K562 (cell line): ENCODE results near the gene RCC1. TPM values are rescaled to one million over a fixed set of nuclear protein-coding genes. Genes with fewer than 3 reads are reported as not detected.

Experiments used
- CEBPB ChIP-seq: fragments of 450-650 bp; IDR thresholded peaks from 2 replicates; pipeline ENCODE4 v1.6.1; 2016; ENCODE audit warnings: missing genetic modification characterization, missing compliant biosample characterization
- GTF2F1 ChIP-seq: IDR thresholded peaks from 2 replicates; pipeline ENCODE4 v1.6.1; 2011; ENCODE audit warnings: low read depth, low read length, improper control_type of control experiment
- KDM2B ChIP-seq: fragments of 250-450 bp; sonication (Bioruptor Pico); IDR thresholded peaks from 2 replicates; pipeline ENCODE4 v1.8.0; 2021; ENCODE audit warnings: mild to moderate bottlenecking, moderate library complexity
- NELFE ChIP-seq: IDR thresholded peaks from 2 replicates; pipeline ENCODE4 v1.6.1; 2011; ENCODE audit warnings: mild to moderate bottlenecking; ENCODE audit not compliant: insufficient read depth, insufficient read length
- NFXL1 ChIP-seq: fragments of 450-650 bp; formaldehyde crosslinking; IDR thresholded peaks from 2 replicates; pipeline ENCODE4 v1.4.0; 2021; ENCODE audit warnings: mild to moderate bottlenecking
- PURB ChIP-seq: sonication (generic); formaldehyde crosslinking; IDR thresholded peaks from 2 replicates; pipeline ENCODE4 v1.9.0; 2021; ENCODE audit warnings: low read depth, mild to moderate bottlenecking, missing genetic modification reagents
- RAD21 ChIP-seq, 2 experiments: fragments of 250-450 bp in 1 of 2; fragments of 450-650 bp in 1 of 2; sonication (Bioruptor Pico) in 1 of 2; formaldehyde crosslinking in 1 of 2; IDR thresholded peaks in 1 of 2; conservative IDR thresholded peaks in 1 of 2; 2 replicates each; pipeline versions ENCODE4 v1.4.0 to v1.8.0; 2020 to 2022; ENCODE audit warnings: mild to moderate bottlenecking in 2 of 2, moderate library complexity in 1 of 2
- SAFB ChIP-seq: fragments of 200-400 bp; formaldehyde crosslinking; IDR thresholded peaks from 2 replicates; pipeline ENCODE4 v1.6.1; 2017; ENCODE audit warnings: low read depth, low read length, borderline replicate concordance
- SMARCC2 ChIP-seq: fragments of 450-650 bp; IDR thresholded peaks from 2 replicates; pipeline ENCODE4 v1.6.1; 2017; ENCODE audit warnings: antibody characterized with exemption, moderate library complexity, mild to moderate bottlenecking, low read depth
- SRSF3 ChIP-seq: fragments of 200-400 bp; formaldehyde crosslinking; IDR thresholded peaks from 2 replicates; pipeline ENCODE4 v1.6.1; 2016; ENCODE audit warnings: mild to moderate bottlenecking, low read length, moderate library complexity; ENCODE audit not compliant: insufficient read depth
- ZC3H4 ChIP-seq: sonication (generic); formaldehyde crosslinking; IDR thresholded peaks from 2 replicates; pipeline ENCODE4 v1.9.0; 2021; ENCODE audit warnings: missing genetic modification reagents, borderline replicate concordance
- ZC3H8 ChIP-seq: fragments of 450-650 bp; IDR thresholded peaks from 2 replicates; pipeline ENCODE4 v1.6.1; 2017
- ZNF12 ChIP-seq: sonication (generic); formaldehyde crosslinking; IDR thresholded peaks from 2 replicates; pipeline ENCODE4 v1.4.0; 2020; ENCODE audit warnings: mild to moderate bottlenecking, missing genetic modification reagents
- ZNF224 ChIP-seq: sonication (generic); formaldehyde crosslinking; IDR thresholded peaks from 2 replicates; pipeline ENCODE4 v1.8.0; 2022; ENCODE audit warnings: mild to moderate bottlenecking, missing genetic modification reagents
- ZNF431 ChIP-seq: sonication (generic); formaldehyde crosslinking; IDR thresholded peaks from 2 replicates; pipeline ENCODE4 v1.8.0; 2022; ENCODE audit warnings: mild to moderate bottlenecking, missing genetic modification reagents
- polyA plus RNA-seq, 8 experiments: library from polyadenylated mRNA; depleted of rRNA in 4 of 8; stranded (reverse) in 5 of 8; unstranded in 3 of 8; fragments of >200 nt; fragmentation: Nextera tagmentation in 2 of 8; fragmentation: Illumina TruSeq in 1 of 8; extraction: Ambion mirVana in 2 of 8; extraction: Trizol in 1 of 8; gene quantifications; 2 replicates each; pipeline versions ENCODE4 v1.2.1 to v1.2.3, GENCODE V29; 2011 to 2014; ENCODE audit warnings: inconsistent platforms in 1 of 8, missing spikeins in 1 of 8
- total RNA-seq, 7 experiments: library from RNA; depleted of rRNA in 6 of 7; stranded (reverse); fragments of >200 nt in 6 of 7; fragmentation: Illumina TruSeq in 2 of 7; extraction: Trizol in 2 of 7; gene quantifications; 2 replicates each; pipeline versions ENCODE4 v1.2.1 to v1.2.3, GENCODE V29; 2011 to 2021; ENCODE audit warnings: low replicate concordance in 1 of 7
- TF ChIP-seq, protein P1 (sequence below): fragments of 250-450 bp; sonication (Bioruptor Pico); IDR thresholded peaks from 2 replicates; pipeline ENCODE4 v1.8.0; 2022; ENCODE audit warnings: moderate library complexity, mild to moderate bottlenecking, inconsistent platforms
- TF ChIP-seq, protein P2 (sequence below): sonication (generic); formaldehyde crosslinking; IDR thresholded peaks from 2 replicates; pipeline ENCODE4 v1.8.0; 2023; ENCODE audit warnings: mild to moderate bottlenecking, missing genetic modification reagents
- TF ChIP-seq, protein P3 (sequence below): IDR thresholded peaks from 2 replicates; pipeline ENCODE4 v1.6.1; 2011; ENCODE audit not compliant: insufficient read length; ENCODE audit errors: extremely low read depth
- TF ChIP-seq, protein P4 (sequence below): fragments of 450-650 bp; formaldehyde crosslinking; conservative IDR thresholded peaks from 2 replicates; pipeline ENCODE4 v1.4.0; 2022; ENCODE audit warnings: mild to moderate bottlenecking, missing genetic modification characterization

The RCC1 gene
- total and polyA plus RNA-seq, 9 of the 15 experiments (the other 6 are each of a cell fraction or from before 2014, with no cell fraction given): 16.4 to 202 (median 107) TPM

DNA sequence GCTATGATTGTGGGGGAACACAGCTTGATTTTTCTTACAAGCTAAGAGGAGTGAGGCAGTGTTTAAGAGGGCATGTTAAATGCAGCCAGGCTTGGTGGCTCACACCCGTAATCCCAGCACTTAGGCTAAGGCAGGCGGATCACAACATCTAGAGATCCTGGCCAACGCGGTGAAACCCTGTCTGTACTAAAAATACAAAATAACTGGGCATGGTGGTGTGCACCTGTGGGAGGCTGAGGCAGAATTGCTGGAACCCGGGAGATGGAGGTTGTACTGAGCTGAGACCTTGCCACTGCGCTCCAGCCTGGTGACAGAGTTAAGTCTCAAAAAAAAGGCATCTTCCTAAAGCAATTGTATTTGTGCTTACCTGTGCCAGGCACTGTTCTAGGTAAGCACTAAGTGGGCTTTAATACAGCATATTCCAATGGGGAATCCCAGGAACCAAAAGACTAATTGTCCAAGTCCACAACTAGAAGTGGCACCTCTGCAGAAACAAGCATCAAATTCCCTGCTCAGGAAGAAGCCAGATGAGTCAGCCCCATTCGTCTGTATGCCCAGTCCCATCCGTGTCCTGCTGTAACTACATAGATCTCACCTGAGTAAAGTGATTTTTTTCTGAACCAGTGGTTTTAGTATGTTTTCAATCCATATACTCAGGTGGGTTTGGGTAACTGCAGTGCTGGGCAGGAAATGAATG is 4.6 kb downstream of the RCC1 start (continued):
- TF ChIP-seq, protein P1, sequence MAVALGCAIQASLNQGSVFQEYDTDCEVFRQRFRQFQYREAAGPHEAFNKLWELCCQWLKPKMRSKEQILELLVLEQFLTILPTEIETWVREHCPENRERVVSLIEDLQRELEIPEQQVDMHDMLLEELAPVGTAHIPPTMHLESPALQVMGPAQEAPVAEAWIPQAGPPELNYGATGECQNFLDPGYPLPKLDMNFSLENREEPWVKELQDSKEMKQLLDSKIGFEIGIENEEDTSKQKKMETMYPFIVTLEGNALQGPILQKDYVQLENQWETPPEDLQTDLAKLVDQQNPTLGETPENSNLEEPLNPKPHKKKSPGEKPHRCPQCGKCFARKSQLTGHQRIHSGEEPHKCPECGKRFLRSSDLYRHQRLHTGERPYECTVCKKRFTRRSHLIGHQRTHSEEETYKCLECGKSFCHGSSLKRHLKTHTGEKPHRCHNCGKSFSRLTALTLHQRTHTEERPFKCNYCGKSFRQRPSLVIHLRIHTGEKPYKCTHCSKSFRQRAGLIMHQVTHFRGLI: no peak
- TF ChIP-seq ZNF12 (no peak), RAD21 (CRISPR knock-in tag; conservative IDR thresholded peaks at IDR 0.05 in 1 of 2, IDR thresholded peaks at IDR 0.05 in 1 of 2) (no peak), SMARCC2 (no peak), NFXL1 (CRISPR knock-in tag) (peak; percentile 93), NELFE (no peak), SAFB (no peak), ZNF224 (CRISPR knock-in tag) (no peak; the same call in 1 of the 2 replicates), ZNF431 (peak; percentile 41; the same call in 1 of the 2 replicates), PURB (CRISPR knock-in tag) (no peak), SRSF3 (no peak), CEBPB (no peak), KDM2B (CRISPR knock-in tag) (no peak), GTF2F1 (no peak; the same call in none of the 2 replicates), ZC3H8 (no peak), ZC3H4 (no peak)
- TF ChIP-seq, protein P2, sequence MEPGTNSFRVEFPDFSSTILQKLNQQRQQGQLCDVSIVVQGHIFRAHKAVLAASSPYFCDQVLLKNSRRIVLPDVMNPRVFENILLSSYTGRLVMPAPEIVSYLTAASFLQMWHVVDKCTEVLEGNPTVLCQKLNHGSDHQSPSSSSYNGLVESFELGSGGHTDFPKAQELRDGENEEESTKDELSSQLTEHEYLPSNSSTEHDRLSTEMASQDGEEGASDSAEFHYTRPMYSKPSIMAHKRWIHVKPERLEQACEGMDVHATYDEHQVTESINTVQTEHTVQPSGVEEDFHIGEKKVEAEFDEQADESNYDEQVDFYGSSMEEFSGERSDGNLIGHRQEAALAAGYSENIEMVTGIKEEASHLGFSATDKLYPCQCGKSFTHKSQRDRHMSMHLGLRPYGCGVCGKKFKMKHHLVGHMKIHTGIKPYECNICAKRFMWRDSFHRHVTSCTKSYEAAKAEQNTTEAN (CRISPR knock-in tag): no peak
- TF ChIP-seq, protein P3, sequence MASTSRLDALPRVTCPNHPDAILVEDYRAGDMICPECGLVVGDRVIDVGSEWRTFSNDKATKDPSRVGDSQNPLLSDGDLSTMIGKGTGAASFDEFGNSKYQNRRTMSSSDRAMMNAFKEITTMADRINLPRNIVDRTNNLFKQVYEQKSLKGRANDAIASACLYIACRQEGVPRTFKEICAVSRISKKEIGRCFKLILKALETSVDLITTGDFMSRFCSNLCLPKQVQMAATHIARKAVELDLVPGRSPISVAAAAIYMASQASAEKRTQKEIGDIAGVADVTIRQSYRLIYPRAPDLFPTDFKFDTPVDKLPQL: no peak
- TF ChIP-seq, protein P4, sequence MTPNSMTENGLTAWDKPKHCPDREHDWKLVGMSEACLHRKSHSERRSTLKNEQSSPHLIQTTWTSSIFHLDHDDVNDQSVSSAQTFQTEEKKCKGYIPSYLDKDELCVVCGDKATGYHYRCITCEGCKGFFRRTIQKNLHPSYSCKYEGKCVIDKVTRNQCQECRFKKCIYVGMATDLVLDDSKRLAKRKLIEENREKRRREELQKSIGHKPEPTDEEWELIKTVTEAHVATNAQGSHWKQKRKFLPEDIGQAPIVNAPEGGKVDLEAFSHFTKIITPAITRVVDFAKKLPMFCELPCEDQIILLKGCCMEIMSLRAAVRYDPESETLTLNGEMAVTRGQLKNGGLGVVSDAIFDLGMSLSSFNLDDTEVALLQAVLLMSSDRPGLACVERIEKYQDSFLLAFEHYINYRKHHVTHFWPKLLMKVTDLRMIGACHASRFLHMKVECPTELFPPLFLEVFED: peak; percentile 82
